ENCODE data around the gene PKNOX2.

DNA sequence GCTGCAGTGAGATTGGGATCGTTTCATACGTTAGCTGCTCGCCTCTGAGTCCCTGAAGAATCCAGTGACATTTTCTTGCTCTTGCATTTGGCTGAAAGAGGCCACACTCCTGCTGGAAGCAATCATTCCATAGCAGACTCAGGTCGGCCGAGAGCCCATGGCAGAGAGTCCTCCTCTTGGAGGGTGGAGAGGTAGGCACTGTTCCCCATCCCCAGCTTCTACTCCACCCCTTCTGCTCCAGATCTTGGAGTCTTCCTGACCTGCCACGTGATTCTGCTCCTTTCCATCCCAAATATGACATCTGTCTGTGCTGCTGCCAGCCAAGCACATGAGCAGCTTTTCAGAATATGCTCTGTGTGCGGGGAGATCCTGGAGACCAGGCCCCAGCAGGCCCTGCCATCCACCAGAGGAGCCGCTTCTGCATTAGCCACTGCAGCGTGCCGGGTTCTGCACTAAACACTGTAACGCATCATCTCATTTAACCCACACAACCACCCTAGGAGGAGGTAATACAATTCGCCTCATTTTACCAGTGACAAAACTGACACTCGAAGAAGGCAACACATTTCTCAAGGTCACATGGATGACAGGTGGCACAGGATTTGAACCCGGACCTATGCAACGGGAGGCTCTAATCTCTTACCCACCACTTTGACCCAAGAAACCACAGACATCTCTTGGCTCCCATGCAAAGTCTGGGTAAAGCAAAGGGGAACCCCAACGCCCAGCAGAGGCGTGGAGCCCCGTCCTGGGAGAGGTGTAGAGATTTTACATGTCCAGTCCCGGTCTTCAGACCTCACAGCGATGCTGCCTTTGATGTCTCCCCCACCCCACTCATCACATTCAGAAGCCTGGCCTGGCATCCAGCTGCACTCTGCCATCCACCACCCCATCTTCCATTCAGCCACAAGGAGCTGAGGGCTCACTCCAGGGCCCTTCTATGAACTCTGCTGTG lies 252.7 kb downstream of the PKNOX2 start:
- TF ChIP-seq CTCF (IDR thresholded peaks at IDR 0.05) (no peak), POLR2A (IDR thresholded peaks at IDR 0.05) (no peak), POLR2AphosphoS5 (IDR thresholded peaks at IDR 0.05) (no peak), EP300 (IDR thresholded peaks at IDR 0.05) (no peak)

Measured in sigmoid colon (tissue), 4 donors.